ENCODE results near the gene DNAH7. TPM values are rescaled to one million over a fixed set of nuclear protein-coding genes. Genes with fewer than 3 reads are reported as not detected.

The DNAH7 gene
- total RNA-seq, 1 experiment from 2014 or later: 0.92 TPM

Other genes with a start within 250 kb of the DNAH7 start
- 23.2 and 23.8 TPM in 2 replicates for gene STK17B, start 102.7 kb upstream of the DNAH7 start, total RNA-seq (2014; rRNA removed; shearing (Covaris generic))